ENCODE results near the gene TIMM17B. TPM values are rescaled to one million over a fixed set of nuclear protein-coding genes. Genes with fewer than 3 reads are reported as not detected.

The TIMM17B gene
- 33.0 TPM for total RNA-seq

DNA sequence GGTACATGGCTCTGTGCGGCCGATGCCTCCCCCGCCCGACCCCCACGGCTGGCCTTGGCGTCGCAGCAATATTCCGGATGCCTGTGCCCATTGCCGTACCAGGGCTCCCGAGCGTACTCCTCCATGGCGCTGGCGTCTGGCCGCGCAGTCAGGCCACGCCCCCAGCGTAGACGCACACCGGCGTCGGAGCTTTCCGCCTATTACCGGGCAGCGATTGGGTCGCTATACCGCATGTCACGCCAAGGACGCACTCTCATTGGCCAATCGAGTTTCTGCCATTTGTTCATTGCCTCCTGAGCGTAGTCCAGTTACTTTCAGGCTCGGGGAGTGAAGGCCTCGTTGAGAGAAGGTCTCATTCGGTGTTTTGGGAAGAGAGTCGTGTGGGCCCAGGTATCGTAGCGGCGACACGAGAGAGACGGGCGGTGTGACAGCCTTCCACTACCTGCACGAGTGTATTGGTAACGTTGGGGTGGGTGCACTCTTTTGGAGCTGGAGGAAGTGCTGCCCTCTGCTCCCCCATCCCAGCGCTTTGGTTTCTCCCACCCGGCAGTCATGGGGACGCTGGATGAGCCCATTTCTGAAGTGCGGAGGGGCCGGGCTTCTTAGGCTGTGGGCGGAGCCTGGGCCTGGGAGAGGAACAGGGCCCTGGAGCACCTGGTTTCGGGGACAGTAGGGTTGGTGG, at the start of gene TIMM17B, which contains the start of gene PQBP1:
Gene TIMM17B (minus strand): TSS at position 144 of the 682 bp plus-strand sequence. CDS start 19 bp downstream, at position 125.
Gene PQBP1 (plus strand): TSS at position 306 of the 682 bp plus-strand sequence. CDS start 580 bp downstream, outside the sequence.

DNA sequence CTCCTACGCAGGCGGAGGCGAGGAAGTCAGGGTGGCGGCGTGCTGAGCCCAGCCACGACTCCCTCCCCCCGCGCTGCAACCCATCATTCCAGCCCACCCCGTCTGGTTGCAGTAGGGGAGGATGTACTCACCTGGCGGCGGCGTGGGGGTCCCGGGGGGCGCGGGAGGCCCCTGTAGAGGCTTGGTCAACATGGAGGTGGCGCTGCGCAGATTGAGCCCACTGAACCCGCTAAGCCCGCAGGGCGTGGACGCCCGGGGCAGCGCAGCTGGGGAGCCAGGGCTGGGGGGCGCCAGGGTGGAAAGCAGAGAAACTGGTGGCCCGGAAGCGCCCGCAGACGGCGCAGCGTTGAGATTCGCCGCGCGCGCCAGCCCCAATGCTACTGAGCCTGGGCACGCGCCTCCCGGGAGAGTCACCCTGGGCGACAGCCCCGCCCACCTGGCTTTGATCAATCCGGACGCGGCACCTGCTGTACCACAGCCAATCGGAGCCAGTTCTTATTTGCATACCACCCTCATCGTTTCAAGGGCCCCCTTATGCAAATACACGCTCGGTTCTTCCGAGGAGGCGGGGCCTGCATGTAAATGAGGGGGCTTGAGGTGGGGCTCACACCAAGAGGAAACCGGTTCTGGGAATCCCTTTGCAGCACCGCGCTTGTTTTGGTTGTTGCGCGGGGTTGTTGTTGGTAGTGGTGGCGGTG, 21.2 kb upstream of the TIMM17B start, which contains the start of gene PIM2:
Gene PIM2 (minus strand): TSS at position 382 of the 698 bp plus-strand sequence. CDS start 190 bp downstream, at position 192.

DNA sequence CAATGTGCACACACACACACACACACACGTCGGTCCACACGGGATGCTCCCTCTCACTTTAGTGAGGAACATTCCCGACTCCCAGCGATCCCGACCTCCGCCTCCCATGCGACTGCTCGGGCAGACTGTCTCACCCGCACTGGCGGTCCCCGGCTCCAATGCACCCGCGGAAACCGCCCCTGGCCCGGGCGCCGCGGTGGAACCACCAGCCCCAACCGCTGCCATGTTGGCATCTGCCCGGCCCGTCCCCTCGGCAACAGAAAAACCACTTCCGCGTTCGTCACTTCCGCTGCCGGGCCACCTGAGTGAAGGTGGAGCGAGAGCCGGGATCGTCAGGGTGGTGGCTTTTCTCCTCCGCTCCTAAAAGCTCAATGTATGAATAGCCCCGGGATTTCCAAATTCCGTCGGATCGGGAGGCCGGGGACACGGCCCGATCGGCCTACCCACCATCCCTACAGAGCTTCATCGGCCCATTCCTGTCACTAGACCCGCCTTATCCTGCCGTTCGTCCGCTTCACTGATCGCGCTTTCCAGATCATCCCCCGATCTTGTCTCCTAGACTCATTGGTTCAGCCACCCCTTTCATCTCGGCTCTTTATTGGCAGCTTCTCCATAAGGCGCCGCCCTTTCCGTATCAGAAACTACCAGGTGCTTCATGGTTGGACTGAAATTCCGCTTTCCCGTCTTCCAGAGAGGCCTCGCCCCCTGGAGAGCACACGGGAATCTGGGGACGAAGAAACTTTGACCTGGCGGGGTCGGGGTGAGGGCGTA, 14.0 kb upstream of the TIMM17B start, which contains the start of gene SLC35A2:
Gene SLC35A2 (minus strand): TSS at position 235 of the 771 bp plus-strand sequence. CDS start 10 bp downstream, at position 225.

Other genes starting within 250 kb of the TIMM17B start
- 6.4 TPM for gene WAS, start 214.0 kb downstream of the TIMM17B start, total RNA-seq
- gene SUV39H1, start 201.0 kb downstream of the TIMM17B start, total RNA-seq = 3.7 TPM
- 0.76 TPM for gene GLOD5, start 136.0 kb downstream of the TIMM17B start, total RNA-seq
- gene GATA1, start 111.2 kb downstream of the TIMM17B start, total RNA-seq = 0.58 TPM
- 91.3 TPM for gene HDAC6, start 95.7 kb downstream of the TIMM17B start, total RNA-seq
- not detected for gene ERAS, start 71.3 kb downstream of the TIMM17B start, total RNA-seq
- gene PCSK1N, start 62.2 kb downstream of the TIMM17B start, total RNA-seq = 38.5 TPM
- 36.7 TPM for gene PQBP1, start 162 bp upstream of the TIMM17B start, total RNA-seq
- gene SLC35A2, start 13.9 kb upstream of the TIMM17B start, total RNA-seq = 22.4 TPM
- gene PIM2, start 21.3 kb upstream of the TIMM17B start, total RNA-seq = 9.3 TPM
- gene OTUD5, start 59.8 kb upstream of the TIMM17B start, total RNA-seq = 34.3 TPM
- gene KCND1, start 74.1 kb upstream of the TIMM17B start, total RNA-seq = 2.7 TPM
- gene GRIPAP1, start 104.5 kb upstream of the TIMM17B start, total RNA-seq = 28.4 TPM
- gene TFE3, start 145.6 kb upstream of the TIMM17B start, total RNA-seq = 27.9 TPM
- gene CCDC120, start 161.2 kb upstream of the TIMM17B start, total RNA-seq = 6.4 TPM
- 8.1 TPM for gene PRAF2, start 176.2 kb upstream of the TIMM17B start, total RNA-seq
- gene WDR45, start 182.1 kb upstream of the TIMM17B start, total RNA-seq = 44.8 TPM
- 24.2 TPM for gene GPKOW, start 226.0 kb upstream of the TIMM17B start, total RNA-seq